Vagina (tissue), 2 donors: Measurements from ENCODE around the gene MIPEP. TPM values are rescaled to one million over a fixed set of nuclear protein-coding genes. Genes with fewer than 3 reads are reported as not detected.
"Not testable (repeated sequence)": the region's sequence is repeated elsewhere in the genome, so short reads cannot be mapped to it uniquely, and the experiment has no call there.

Experiments used
- DNase-seq, 2 donors: peaks; one replicate each; pipeline ENCODE4 v3.0.0-alpha.2; 2017; ENCODE audit errors: extremely low spot score in 2 of 2
- H3K27ac ChIP-seq: fragments of 200-600 bp; sonication (generic); one replicate; pipeline ENCODE4 v1.5.1; 2019
- H3K27me3 ChIP-seq: fragments of 200-600 bp; sonication (generic); one replicate; pipeline ENCODE4 v1.5.1; 2019
- H3K36me3 ChIP-seq, 2 donors: fragments of 200-600 bp; sonication (generic); one replicate each; pipeline ENCODE4 v1.5.1; 2017 to 2019
- H3K4me1 ChIP-seq: fragments of 200-600 bp; sonication (generic); one replicate; pipeline ENCODE4 v1.5.1; 2019
- H3K4me3 ChIP-seq, 2 donors: fragments of 200-600 bp; sonication (generic); 1 replicate in 1 of 2; 2 replicates in 1 of 2; pipeline ENCODE4 v1.5.1; 2016 to 2019
- H3K9me3 ChIP-seq: fragments of 200-600 bp; sonication (generic); one replicate; pipeline ENCODE4 v1.5.1; 2019
- POLR2A ChIP-seq, 2 donors: fragments of 450-650 bp; IDR thresholded peaks; one replicate each; pipeline ENCODE4 v1.6.1; 2017; ENCODE audit warnings: antibody characterized with exemption in 2 of 2, mild to moderate bottlenecking in 2 of 2, moderate library complexity in 2 of 2
- POLR2AphosphoS5 ChIP-seq, 2 donors: sonication (generic); formaldehyde crosslinking; IDR thresholded peaks; one replicate each; pipeline ENCODE4 v1.9.0; 2017; ENCODE audit warnings: antibody characterized with exemption in 2 of 2, mild to moderate bottlenecking in 2 of 2, low read depth in 1 of 2; ENCODE audit not compliant: insufficient read depth in 1 of 2
- intact Hi-C: fragments of 100-400 bp; cut with DNase I; formaldehyde crosslinking; loops from one replicate; pipeline ENCODE4 v1.15.1; 2023
- total RNA-seq: library from RNA; depleted of rRNA; stranded (reverse); fragments of >200 nt; gene quantifications from one replicate; pipeline ENCODE4 v1.2.3, GENCODE V29; 2016
- TF ChIP-seq, protein P1 (sequence below), 3 experiments: fragments of 450-650 bp in 2 of 3; fragments of 200-600 bp in 1 of 3; sonication (generic) in 1 of 3; IDR thresholded peaks; one replicate each; pipeline ENCODE4 v1.5.1; 2017 to 2019; ENCODE audit warnings: antibody characterized with exemption in 3 of 3, mild to moderate bottlenecking in 2 of 3, moderate library complexity in 2 of 3

MIPEP gene
- total RNA-seq, 1 donor from 2014 or later, result 13.3 TPM

DNA sequence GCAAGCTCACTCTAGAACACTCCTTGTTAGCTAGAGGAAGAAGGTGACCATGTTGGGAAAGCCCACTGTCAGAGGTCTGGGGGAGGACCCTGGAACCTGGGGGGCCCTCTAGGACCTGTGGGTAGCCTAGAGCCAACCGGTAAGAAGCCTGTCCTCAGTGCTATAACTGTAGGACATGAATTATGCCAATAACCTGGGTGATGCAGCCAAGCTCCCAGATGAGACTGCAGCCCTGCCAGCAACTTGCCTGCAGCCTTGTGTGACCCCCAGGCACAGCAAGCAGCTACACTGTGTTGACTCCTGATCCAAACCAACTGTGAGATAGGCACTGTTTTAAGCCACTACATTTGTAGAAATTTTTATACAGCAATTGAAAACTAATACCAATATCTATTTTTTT lies 122.3 kb downstream of the MIPEP start:
- intact Hi-C loops, result no loop called here
- TF ChIP-seq POLR2AphosphoS5 (IDR thresholded peaks at IDR 0.05; ENCODE audit: insufficient read depth in 1 of 2, low read depth in 1 of 2) (no peak), POLR2A (IDR thresholded peaks at IDR 0.05) (no peak)
- TF ChIP-seq, protein P1, sequence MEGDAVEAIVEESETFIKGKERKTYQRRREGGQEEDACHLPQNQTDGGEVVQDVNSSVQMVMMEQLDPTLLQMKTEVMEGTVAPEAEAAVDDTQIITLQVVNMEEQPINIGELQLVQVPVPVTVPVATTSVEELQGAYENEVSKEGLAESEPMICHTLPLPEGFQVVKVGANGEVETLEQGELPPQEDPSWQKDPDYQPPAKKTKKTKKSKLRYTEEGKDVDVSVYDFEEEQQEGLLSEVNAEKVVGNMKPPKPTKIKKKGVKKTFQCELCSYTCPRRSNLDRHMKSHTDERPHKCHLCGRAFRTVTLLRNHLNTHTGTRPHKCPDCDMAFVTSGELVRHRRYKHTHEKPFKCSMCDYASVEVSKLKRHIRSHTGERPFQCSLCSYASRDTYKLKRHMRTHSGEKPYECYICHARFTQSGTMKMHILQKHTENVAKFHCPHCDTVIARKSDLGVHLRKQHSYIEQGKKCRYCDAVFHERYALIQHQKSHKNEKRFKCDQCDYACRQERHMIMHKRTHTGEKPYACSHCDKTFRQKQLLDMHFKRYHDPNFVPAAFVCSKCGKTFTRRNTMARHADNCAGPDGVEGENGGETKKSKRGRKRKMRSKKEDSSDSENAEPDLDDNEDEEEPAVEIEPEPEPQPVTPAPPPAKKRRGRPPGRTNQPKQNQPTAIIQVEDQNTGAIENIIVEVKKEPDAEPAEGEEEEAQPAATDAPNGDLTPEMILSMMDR (IDR thresholded peaks at IDR 0.05), result no peak
- peak in 1 of 2 donors; percentile 60 for DNase-seq
- Histone ChIP-seq H3K9me3 (no peaks in the 10 kb centered on the region), H3K4me3 (no peak overlapping the region), H3K27ac (no peak overlapping the region), H3K27me3 (no peaks in the 10 kb centered on the region), H3K4me1 (peaks cover 5% of the 10 kb centered on the region), H3K36me3 (no peaks in the 10 kb centered on the region)

DNA sequence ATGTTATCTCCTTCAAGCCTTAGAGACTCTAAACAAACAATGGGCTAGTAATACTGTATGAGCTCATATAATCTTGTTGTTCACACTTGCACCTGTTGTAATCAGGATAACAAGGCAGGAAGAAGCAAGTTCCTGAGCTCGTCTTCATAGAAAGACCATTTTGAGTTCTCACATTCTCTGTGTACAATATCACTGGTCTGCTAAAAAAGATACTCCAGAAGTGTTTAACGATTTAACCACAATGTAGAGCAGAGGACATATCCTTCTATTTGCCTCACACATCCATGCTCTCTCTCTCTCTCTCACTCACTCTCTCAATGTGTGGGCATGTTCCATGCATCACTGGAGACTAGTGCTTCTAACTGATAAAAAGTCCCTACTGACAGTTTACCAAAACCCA lies 122.9 kb downstream of the MIPEP start:
- no peak for DNase-seq
- Histone ChIP-seq H3K4me3 (no peak overlapping the region), H3K27ac (no peak overlapping the region), H3K27me3 (no peaks in the 10 kb centered on the region), H3K9me3 (no peaks in the 10 kb centered on the region), H3K36me3 (no peaks in the 10 kb centered on the region), H3K4me1 (no peaks in the 10 kb centered on the region)
- TF ChIP-seq POLR2A (IDR thresholded peaks at IDR 0.05) (no peak), POLR2AphosphoS5 (IDR thresholded peaks at IDR 0.05; ENCODE audit: insufficient read depth in 1 of 2, low read depth in 1 of 2) (no peak)
- TF ChIP-seq, protein P1 (IDR thresholded peaks at IDR 0.05), result no peak
- intact Hi-C loops, result no loop called here

DNA sequence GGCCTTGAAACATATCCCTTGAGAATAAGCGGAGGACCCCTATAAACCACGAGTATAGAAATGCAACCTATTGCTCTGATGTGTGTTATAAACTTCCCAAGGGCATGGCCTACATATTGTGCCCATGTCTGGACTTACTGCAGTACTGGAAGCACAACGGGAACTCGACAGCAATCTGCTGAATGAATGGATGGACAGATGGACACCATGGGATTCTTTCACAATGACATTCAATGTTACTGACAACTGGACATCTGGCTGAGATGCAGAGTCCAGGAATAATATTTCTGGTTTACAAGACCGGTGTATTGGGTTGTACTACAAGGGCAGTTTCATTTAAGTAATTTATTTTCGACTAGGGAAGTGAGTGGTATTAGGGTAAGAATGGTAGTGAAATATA lies 123.7 kb downstream of the MIPEP start:
- Histone ChIP-seq H3K4me1 (no peaks in the 10 kb centered on the region), H3K27me3 (no peaks in the 10 kb centered on the region), H3K36me3 (no peaks in the 10 kb centered on the region), H3K27ac (no peak overlapping the region), H3K9me3 (no peaks in the 10 kb centered on the region), H3K4me3 (no peak overlapping the region)
- intact Hi-C loops, result no loop called here
- DNase-seq, result no peak
- TF ChIP-seq POLR2AphosphoS5 (IDR thresholded peaks at IDR 0.05; ENCODE audit: insufficient read depth in 1 of 2, low read depth in 1 of 2), result no peak

DNA sequence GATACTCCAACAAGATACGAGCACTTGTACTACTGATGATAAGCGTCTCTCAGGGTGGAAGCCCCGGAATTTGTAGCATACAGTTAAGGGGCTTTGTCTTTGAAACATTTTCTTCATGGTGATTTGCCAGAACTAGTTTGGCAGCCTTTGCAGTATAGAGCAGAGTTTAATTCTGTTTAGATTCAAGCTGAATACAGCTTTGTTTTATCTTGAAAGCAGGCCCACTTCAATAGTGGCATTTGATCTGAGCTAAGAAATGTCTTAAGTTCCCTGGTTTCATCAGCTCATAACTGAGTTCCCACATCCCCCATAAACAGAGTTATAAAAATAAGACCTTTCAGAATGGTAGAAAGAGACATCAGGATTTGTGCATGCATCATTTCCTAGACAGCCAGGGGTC lies 125.9 kb downstream of the MIPEP start:
- Histone ChIP-seq H3K36me3 (no peaks in the 10 kb centered on the region), H3K27me3 (no peaks in the 10 kb centered on the region), H3K4me3 (no peak overlapping the region), H3K9me3 (no peaks in the 10 kb centered on the region), H3K4me1 (no peaks in the 10 kb centered on the region), H3K27ac (no peak overlapping the region)
- no peak for TF ChIP-seq POLR2AphosphoS5 (IDR thresholded peaks at IDR 0.05; ENCODE audit: insufficient read depth in 1 of 2, low read depth in 1 of 2)
- no peak for TF ChIP-seq POLR2A (IDR thresholded peaks at IDR 0.05)
- TF ChIP-seq, protein P1 (IDR thresholded peaks at IDR 0.05), result no peak
- intact Hi-C loops, result no loop called here
- DNase-seq, result no peak

DNA sequence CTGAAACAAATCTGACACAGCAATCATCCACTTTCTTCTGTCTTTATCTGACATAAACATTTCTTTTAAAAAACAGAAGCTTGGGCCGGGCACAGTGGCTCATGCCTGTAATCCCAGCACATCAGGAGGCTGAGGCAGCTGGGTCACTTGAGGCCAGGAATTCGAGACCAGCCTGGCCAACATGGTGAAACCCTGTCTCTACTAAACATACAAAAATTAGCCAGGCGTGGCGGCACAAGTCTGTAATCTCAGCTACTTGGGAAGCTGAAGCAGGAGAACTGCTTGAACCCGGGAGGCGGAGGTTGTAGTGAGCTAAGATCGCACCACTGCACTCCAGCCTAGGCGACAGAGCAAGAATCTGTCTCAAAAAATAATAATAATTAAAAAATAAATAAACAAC lies 127.4 kb downstream of the MIPEP start:
- H3K4me3 ChIP-seq, H3K27me3 ChIP-seq, H3K36me3 ChIP-seq, DNase-seq, H3K4me1 ChIP-seq, H3K27ac ChIP-seq, intact Hi-C loops, H3K9me3 ChIP-seq: not testable (repeated sequence)

DNA sequence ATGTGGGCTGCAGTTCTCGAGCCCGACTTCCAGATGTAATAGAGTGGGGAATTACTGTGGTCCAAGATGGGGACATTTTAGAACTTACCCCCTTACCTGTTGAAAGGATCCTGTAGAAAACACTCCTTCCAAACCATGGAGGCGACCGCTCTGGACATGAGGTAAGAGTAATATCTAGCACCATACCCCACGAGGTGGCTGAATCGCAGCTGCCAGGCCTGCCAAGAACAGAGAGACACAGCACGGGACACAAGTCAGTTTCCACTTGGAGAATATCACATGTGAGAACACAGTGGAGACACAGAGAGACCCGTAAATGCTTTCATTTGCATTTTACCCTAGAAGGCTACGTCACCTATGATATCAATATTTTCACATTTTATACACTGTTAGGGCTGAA lies 129.2 kb downstream of the MIPEP start:
- TF ChIP-seq POLR2AphosphoS5 (IDR thresholded peaks at IDR 0.05; ENCODE audit: insufficient read depth in 1 of 2, low read depth in 1 of 2) (no peak), POLR2A (IDR thresholded peaks at IDR 0.05) (no peak)
- TF ChIP-seq, protein P1 (IDR thresholded peaks at IDR 0.05), result no peak
- Histone ChIP-seq H3K36me3 (no peaks in the 10 kb centered on the region), H3K27me3 (no peaks in the 10 kb centered on the region), H3K27ac (no peak overlapping the region), H3K9me3 (no peaks in the 10 kb centered on the region), H3K4me3 (no peak overlapping the region), H3K4me1 (no peaks in the 10 kb centered on the region)
- no peak for DNase-seq
- intact Hi-C loops, result no loop called here
